Neural cell (in vitro differentiated cells): ENCODE results near the gene GRK1. TPM values are rescaled to one million over a fixed set of nuclear protein-coding genes. Genes with fewer than 3 reads are reported as not detected.

ENCODE experiments used
- H2AFZ ChIP-seq: fragments of 200-600, 300-800 bp; sonication (generic), shearing (Covaris generic); 2 replicates; pipeline ENCODE4 v1.6.0; 2014; ENCODE audit warnings: low read depth, mild to moderate bottlenecking, antibody characterized with exemption, low read length, moderate library complexity
- H3F3A ChIP-seq: fragments of 200-600 bp; shearing (Covaris generic); 2 replicates; pipeline ENCODE4 v1.6.1; 2016; ENCODE audit warnings: mild to moderate bottlenecking, moderate library complexity, mixed read lengths, antibody characterized with exemption, low read length; ENCODE audit not compliant: insufficient read depth, poor library complexity, severe bottlenecking
- H3K27ac ChIP-seq: fragments of 200-600, 300-800 bp; sonication (generic), shearing (Covaris generic); 2 replicates; pipeline ENCODE4 v1.5.1; 2014; ENCODE audit warnings: mild to moderate bottlenecking, low read length, moderate library complexity
- H3K27me3 ChIP-seq: fragments of 300-800, 200-600 bp; sonication (generic), shearing (Covaris generic); 2 replicates; pipeline ENCODE4 v1.6.0; 2014; ENCODE audit warnings: mild to moderate bottlenecking, low read depth, low read length, moderate library complexity; ENCODE audit not compliant: insufficient read depth
- H3K36me3 ChIP-seq: fragments of 300-800, 200-600 bp; sonication (generic), shearing (Covaris generic); 2 replicates; pipeline ENCODE4 v1.5.1; 2014; ENCODE audit warnings: mild to moderate bottlenecking, antibody characterized with exemption, low read length, moderate library complexity; ENCODE audit not compliant: insufficient read depth
- H3K4me2 ChIP-seq: fragments of 300-800, 200-600 bp; sonication (generic), shearing (Covaris generic); 2 replicates; pipeline ENCODE4 v1.6.0; 2014; ENCODE audit warnings: mild to moderate bottlenecking, low read length
- H3K4me3 ChIP-seq: fragments of 300-800, 200-600 bp; sonication (generic), shearing (Covaris generic); 2 replicates; pipeline ENCODE4 v1.5.1; 2014; ENCODE audit warnings: mild to moderate bottlenecking, low read length, moderate library complexity
- H3K79me2 ChIP-seq: fragments of 200-600 bp; shearing (Covaris generic); replicated peaks from 2 replicates; pipeline ENCODE4 v1.6.0; 2014; ENCODE audit warnings: mild to moderate bottlenecking, low read length, moderate library complexity; ENCODE audit not compliant: insufficient read depth
- H3K9ac ChIP-seq: fragments of 300-800, 200-600 bp; sonication (generic), shearing (Covaris generic); 2 replicates; pipeline ENCODE4 v1.6.1; 2016; ENCODE audit warnings: mild to moderate bottlenecking, low read length, mixed read lengths
- H3K9me2 ChIP-seq: fragments of 200-600 bp; shearing (Covaris generic); 2 replicates; pipeline ENCODE4 v1.6.1; 2016; ENCODE audit warnings: mild to moderate bottlenecking, low read length, mixed read lengths; ENCODE audit not compliant: insufficient read depth
- H3K9me3 ChIP-seq: fragments of 200-600, 300-800 bp; sonication (generic), shearing (Covaris generic); 2 replicates; pipeline ENCODE4 v1.6.1; 2016; ENCODE audit warnings: mild to moderate bottlenecking, mixed run types, low read length, moderate library complexity, mixed read lengths
- H4K20me1 ChIP-seq: fragments of 200-600 bp; shearing (Covaris generic); 2 replicates; pipeline ENCODE4 v1.6.1; 2016; ENCODE audit warnings: mild to moderate bottlenecking, mixed run types; ENCODE audit not compliant: insufficient read depth
- EP300 ChIP-seq: fragments of 450-650 bp; conservative IDR thresholded peaks from 2 replicates; pipeline ENCODE4 v1.6.1; 2014; ENCODE audit warnings: antibody characterized with exemption, mild to moderate bottlenecking, moderate library complexity; ENCODE audit not compliant: poor library complexity, severe bottlenecking
- EZH2 ChIP-seq: fragments of 200-600, 300-800 bp; shearing (Covaris generic), sonication (generic); IDR thresholded peaks from 2 replicates; pipeline ENCODE4 v1.6.1; 2014; ENCODE audit warnings: antibody characterized with exemption, low read length, borderline replicate concordance, mild to moderate bottlenecking; ENCODE audit not compliant: insufficient read depth, poor library complexity, severe bottlenecking
- MXI1 ChIP-seq: fragments of 450-650 bp; conservative IDR thresholded peaks from 2 replicates; pipeline ENCODE4 v1.6.1; 2014; ENCODE audit warnings: antibody characterized with exemption, mild to moderate bottlenecking; ENCODE audit not compliant: poor library complexity, severe bottlenecking
- POLR2AphosphoS5 ChIP-seq: IDR thresholded peaks from 2 replicates; pipeline ENCODE4 v1.6.1; 2012
- RAD21 ChIP-seq: fragments of 450-650 bp; conservative IDR thresholded peaks from 2 replicates; pipeline ENCODE4 v1.6.1; 2014; ENCODE audit warnings: antibody characterized with exemption, mild to moderate bottlenecking, moderate library complexity
- SMC3 ChIP-seq: fragments of 450-650 bp; conservative IDR thresholded peaks from 2 replicates; pipeline ENCODE4 v1.6.1; 2014; ENCODE audit warnings: antibody characterized with exemption, mild to moderate bottlenecking, moderate library complexity; ENCODE audit not compliant: poor library complexity
- TAF1 ChIP-seq: IDR thresholded peaks from 2 replicates; pipeline ENCODE4 v1.6.1; 2012; ENCODE audit warnings: low read depth
- polyA plus RNA-seq: library from polyadenylated mRNA; depleted of rRNA; stranded (reverse); fragments of >200 nt; gene quantifications from 2 replicates; pipeline ENCODE4 v1.2.3, GENCODE V29; 2014
- TF ChIP-seq, protein P1 (sequence below): fragments of 450-650 bp; IDR thresholded peaks from 2 replicates; pipeline ENCODE4 v1.5.1; 2014; ENCODE audit warnings: antibody characterized with exemption, mild to moderate bottlenecking, moderate library complexity; ENCODE audit not compliant: poor library complexity, severe bottlenecking
- TF ChIP-seq, protein P2 (sequence below): IDR thresholded peaks from 2 replicates; pipeline ENCODE4 v1.6.1; 2012; ENCODE audit warnings: borderline replicate concordance

The GRK1 gene
- polyA plus RNA-seq, 1 donor from 2014 or later: 0.06 TPM

DNA sequence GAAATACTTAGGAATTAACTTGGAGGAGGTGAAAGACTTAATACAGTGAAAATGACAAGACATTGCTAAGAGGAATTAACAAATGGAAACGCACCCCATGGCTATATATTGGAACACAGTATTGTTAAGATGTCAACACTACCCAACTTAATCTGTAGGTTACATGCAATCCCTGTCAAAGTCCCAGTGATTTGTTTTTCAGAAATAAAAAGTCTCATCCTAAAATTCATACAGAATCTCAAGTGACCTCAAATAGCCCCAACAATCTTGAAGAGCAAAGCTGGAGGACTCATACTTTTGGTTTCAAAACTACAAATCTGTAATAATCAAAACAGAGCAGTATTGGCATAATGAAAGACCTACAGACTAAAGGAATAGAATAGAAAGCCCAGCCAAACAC lies 22.2 kb upstream of the GRK1 start:
- TF ChIP-seq EP300 (no peak), MXI1 (no peak), SMC3 (no peak), TAF1 (no peak), POLR2AphosphoS5 (no peak)
- TF ChIP-seq, protein P1, sequence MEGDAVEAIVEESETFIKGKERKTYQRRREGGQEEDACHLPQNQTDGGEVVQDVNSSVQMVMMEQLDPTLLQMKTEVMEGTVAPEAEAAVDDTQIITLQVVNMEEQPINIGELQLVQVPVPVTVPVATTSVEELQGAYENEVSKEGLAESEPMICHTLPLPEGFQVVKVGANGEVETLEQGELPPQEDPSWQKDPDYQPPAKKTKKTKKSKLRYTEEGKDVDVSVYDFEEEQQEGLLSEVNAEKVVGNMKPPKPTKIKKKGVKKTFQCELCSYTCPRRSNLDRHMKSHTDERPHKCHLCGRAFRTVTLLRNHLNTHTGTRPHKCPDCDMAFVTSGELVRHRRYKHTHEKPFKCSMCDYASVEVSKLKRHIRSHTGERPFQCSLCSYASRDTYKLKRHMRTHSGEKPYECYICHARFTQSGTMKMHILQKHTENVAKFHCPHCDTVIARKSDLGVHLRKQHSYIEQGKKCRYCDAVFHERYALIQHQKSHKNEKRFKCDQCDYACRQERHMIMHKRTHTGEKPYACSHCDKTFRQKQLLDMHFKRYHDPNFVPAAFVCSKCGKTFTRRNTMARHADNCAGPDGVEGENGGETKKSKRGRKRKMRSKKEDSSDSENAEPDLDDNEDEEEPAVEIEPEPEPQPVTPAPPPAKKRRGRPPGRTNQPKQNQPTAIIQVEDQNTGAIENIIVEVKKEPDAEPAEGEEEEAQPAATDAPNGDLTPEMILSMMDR: no peak
- TF ChIP-seq, protein P2, sequence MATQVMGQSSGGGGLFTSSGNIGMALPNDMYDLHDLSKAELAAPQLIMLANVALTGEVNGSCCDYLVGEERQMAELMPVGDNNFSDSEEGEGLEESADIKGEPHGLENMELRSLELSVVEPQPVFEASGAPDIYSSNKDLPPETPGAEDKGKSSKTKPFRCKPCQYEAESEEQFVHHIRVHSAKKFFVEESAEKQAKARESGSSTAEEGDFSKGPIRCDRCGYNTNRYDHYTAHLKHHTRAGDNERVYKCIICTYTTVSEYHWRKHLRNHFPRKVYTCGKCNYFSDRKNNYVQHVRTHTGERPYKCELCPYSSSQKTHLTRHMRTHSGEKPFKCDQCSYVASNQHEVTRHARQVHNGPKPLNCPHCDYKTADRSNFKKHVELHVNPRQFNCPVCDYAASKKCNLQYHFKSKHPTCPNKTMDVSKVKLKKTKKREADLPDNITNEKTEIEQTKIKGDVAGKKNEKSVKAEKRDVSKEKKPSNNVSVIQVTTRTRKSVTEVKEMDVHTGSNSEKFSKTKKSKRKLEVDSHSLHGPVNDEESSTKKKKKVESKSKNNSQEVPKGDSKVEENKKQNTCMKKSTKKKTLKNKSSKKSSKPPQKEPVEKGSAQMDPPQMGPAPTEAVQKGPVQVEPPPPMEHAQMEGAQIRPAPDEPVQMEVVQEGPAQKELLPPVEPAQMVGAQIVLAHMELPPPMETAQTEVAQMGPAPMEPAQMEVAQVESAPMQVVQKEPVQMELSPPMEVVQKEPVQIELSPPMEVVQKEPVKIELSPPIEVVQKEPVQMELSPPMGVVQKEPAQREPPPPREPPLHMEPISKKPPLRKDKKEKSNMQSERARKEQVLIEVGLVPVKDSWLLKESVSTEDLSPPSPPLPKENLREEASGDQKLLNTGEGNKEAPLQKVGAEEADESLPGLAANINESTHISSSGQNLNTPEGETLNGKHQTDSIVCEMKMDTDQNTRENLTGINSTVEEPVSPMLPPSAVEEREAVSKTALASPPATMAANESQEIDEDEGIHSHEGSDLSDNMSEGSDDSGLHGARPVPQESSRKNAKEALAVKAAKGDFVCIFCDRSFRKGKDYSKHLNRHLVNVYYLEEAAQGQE: no peak
- H3F3A ChIP-seq: no peaks in the 10 kb centered on the region
- H3K79me2 ChIP-seq: no peaks in the 10 kb centered on the region
- H3K9me2 ChIP-seq: no peaks in the 10 kb centered on the region
- H3K36me3 ChIP-seq: peaks cover 7% of the 10 kb centered on the region
- H3K27me3 ChIP-seq: no peaks in the 10 kb centered on the region
- H3K27ac ChIP-seq: no peak overlapping the region
- no peak overlapping the region for H3K9ac ChIP-seq
- no peak overlapping the region for H3K4me3 ChIP-seq
- no peak overlapping the region for H2AFZ ChIP-seq
- H3K9me3 ChIP-seq: no peaks in the 10 kb centered on the region
- H3K4me2 ChIP-seq: no peak overlapping the region
- H4K20me1 ChIP-seq: no peaks in the 10 kb centered on the region

DNA sequence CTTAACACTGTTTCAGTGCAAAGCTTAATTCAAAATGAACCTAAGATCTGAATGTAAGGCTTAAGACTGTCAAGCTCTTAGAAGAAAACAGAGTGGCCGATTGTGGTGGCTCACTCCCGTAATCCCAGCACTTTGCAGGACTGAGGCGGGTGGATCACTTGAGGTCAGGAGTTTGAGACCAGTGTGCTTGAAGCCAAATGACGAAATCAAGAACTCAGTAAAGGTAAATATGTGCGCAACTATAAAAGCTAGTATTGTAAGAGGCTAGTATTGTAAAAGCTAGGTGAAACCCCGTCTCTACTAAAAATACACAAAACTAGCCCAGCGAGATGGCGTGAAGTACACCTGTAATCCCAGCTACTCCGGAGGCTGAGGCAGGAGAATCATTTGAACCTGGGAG lies 21.7 kb upstream of the GRK1 start:
- Histone ChIP-seq H4K20me1 (no peaks in the 10 kb centered on the region), H3K4me2 (no peak overlapping the region), H3K79me2 (no peaks in the 10 kb centered on the region), H3K9me3 (no peaks in the 10 kb centered on the region), H3F3A (no peaks in the 10 kb centered on the region), H3K4me3 (no peak overlapping the region), H2AFZ (no peak overlapping the region), H3K27me3 (no peaks in the 10 kb centered on the region), H3K36me3 (peaks cover 7% of the 10 kb centered on the region), H3K27ac (no peak overlapping the region), H3K9ac (no peak overlapping the region), H3K9me2 (no peaks in the 10 kb centered on the region)
- TF ChIP-seq EP300: no peak
- TF ChIP-seq EZH2: no peak
- no peak for TF ChIP-seq POLR2AphosphoS5
- TF ChIP-seq MXI1: no peak
- TF ChIP-seq, protein P2: no peak
- TF ChIP-seq SMC3: no peak
- TF ChIP-seq, protein P1: no peak
- TF ChIP-seq RAD21: no peak
- TF ChIP-seq TAF1: no peak
